HEK293 (cell line): ENCODE data around the gene DDX28.

Experiments
- CTCF ChIA-PET: fragments of 350-600 bp; formaldehyde crosslinking; extraction: SDS; loops from one replicate; lab custom pipeline; 2021; ENCODE audit warnings: antibody characterized with exemption; lab: Yijun Ruan, JAX
- POLR2A ChIA-PET: fragments of 300-600 bp; formaldehyde crosslinking; extraction: SDS; loops from one replicate; lab custom pipeline; 2020; ENCODE audit warnings: antibody characterized with exemption, inconsistent platforms; lab: Yijun Ruan, JAX
- H3K27ac ChIP-seq: fragments of 200-500 bp; sonication (Bioruptor generic); 2 replicates; pipeline ENCODE4 v1.5.1; 2014; ENCODE audit warnings: low read depth, low read length, control low read depth, inconsistent platforms; ENCODE audit errors: extremely low read depth
- H3K36me3 ChIP-seq, 2 experiments: fragments of 200-500 bp in 1 of 2; sonication (Bioruptor generic) in 1 of 2; 1 replicate in 1 of 2; 2 replicates in 1 of 2; pipeline ENCODE4 v1.5.1; 2014 to 2017; ENCODE audit warnings: inconsistent platforms in 2 of 2, low read length in 2 of 2; ENCODE audit not compliant: control insufficient read depth in 2 of 2, insufficient read depth in 1 of 2
- H3K4me1 ChIP-seq: fragments of 200-500 bp; sonication (Bioruptor generic); 2 replicates; pipeline ENCODE4 v1.5.1; 2014; ENCODE audit warnings: mild to moderate bottlenecking, low read length, inconsistent platforms; ENCODE audit not compliant: control insufficient read depth, insufficient read depth
- H3K4me3 ChIP-seq: 2 replicates; pipeline ENCODE4 v1.5.1; 2011; ENCODE audit warnings: low read depth, mild to moderate bottlenecking, control low read depth, low read length, moderate library complexity
- H3K9me3 ChIP-seq: fragments of 200-500 bp; sonication (Bioruptor generic); 2 replicates; pipeline ENCODE4 v1.5.1; 2014; ENCODE audit warnings: low read depth, low read length, inconsistent platforms; ENCODE audit not compliant: control insufficient read depth, insufficient read depth
- GLIS2 ChIP-seq: fragments of 450-650 bp; formaldehyde crosslinking; IDR thresholded peaks from 2 replicates; pipeline ENCODE4 v1.5.1; 2016; ENCODE audit warnings: missing biosample characterization, missing genetic modification characterization
- KLF1 ChIP-seq: fragments of 450-650 bp; formaldehyde crosslinking; IDR thresholded peaks from 2 replicates; pipeline ENCODE4 v1.5.1; 2016; ENCODE audit warnings: missing biosample characterization, missing genetic modification characterization
- MZF1 ChIP-seq: fragments of 450-650 bp; formaldehyde crosslinking; IDR thresholded peaks from 2 replicates; pipeline ENCODE4 v1.5.1; 2017; ENCODE audit warnings: missing biosample characterization, missing genetic modification characterization, borderline replicate concordance
- OSR2 ChIP-seq: fragments of 450-650 bp; formaldehyde crosslinking; IDR thresholded peaks from 2 replicates; pipeline ENCODE4 v1.5.1; 2016; ENCODE audit warnings: missing biosample characterization, missing genetic modification characterization
- TRIM28 ChIP-seq: IDR thresholded peaks from 2 replicates; pipeline ENCODE4 v1.6.1; 2011; ENCODE audit warnings: low read length, control low read depth, borderline replicate concordance
- ZBTB1 ChIP-seq: fragments of 450-650 bp; formaldehyde crosslinking; IDR thresholded peaks from 2 replicates; pipeline ENCODE4 v1.5.1; 2016; ENCODE audit warnings: missing biosample characterization, missing genetic modification characterization
- ZBTB17 ChIP-seq: fragments of 450-650 bp; formaldehyde crosslinking; IDR thresholded peaks from 2 replicates; pipeline ENCODE4 v1.5.1; 2016; ENCODE audit warnings: missing biosample characterization, missing genetic modification characterization
- ZBTB20 ChIP-seq: fragments of 450-650 bp; formaldehyde crosslinking; IDR thresholded peaks from 2 replicates; pipeline ENCODE4 v1.5.1; 2016; ENCODE audit warnings: missing biosample characterization, missing genetic modification characterization
- ZEB2 ChIP-seq: fragments of 450-650 bp; formaldehyde crosslinking; IDR thresholded peaks from 2 replicates; pipeline ENCODE4 v1.5.1; 2016; ENCODE audit warnings: missing biosample characterization, missing genetic modification characterization
- ZIC2 ChIP-seq: fragments of 450-650 bp; formaldehyde crosslinking; IDR thresholded peaks from 2 replicates; pipeline ENCODE4 v1.5.1; 2016; ENCODE audit warnings: missing biosample characterization, missing genetic modification characterization
- ZNF2 ChIP-seq: fragments of 450-650 bp; formaldehyde crosslinking; IDR thresholded peaks from 2 replicates; pipeline ENCODE4 v1.5.1; 2016; ENCODE audit warnings: missing biosample characterization, missing genetic modification characterization
- ZNF221 ChIP-seq: fragments of 450-650 bp; formaldehyde crosslinking; IDR thresholded peaks from 2 replicates; pipeline ENCODE4 v1.5.1; 2017; ENCODE audit warnings: missing biosample characterization, missing genetic modification characterization, borderline replicate concordance
- ZNF248 ChIP-seq: fragments of 450-650 bp; formaldehyde crosslinking; IDR thresholded peaks from 2 replicates; pipeline ENCODE4 v1.5.1; 2017; ENCODE audit warnings: missing biosample characterization, missing genetic modification characterization
- ZNF335 ChIP-seq: fragments of 450-650 bp; formaldehyde crosslinking; conservative IDR thresholded peaks from 2 replicates; pipeline ENCODE4 v1.5.1; 2016; ENCODE audit warnings: missing biosample characterization, missing genetic modification characterization
- ZNF404 ChIP-seq: fragments of 450-650 bp; formaldehyde crosslinking; IDR thresholded peaks from 2 replicates; pipeline ENCODE4 v1.5.1; 2017; ENCODE audit warnings: missing biosample characterization, missing genetic modification characterization
- ZNF529 ChIP-seq: fragments of 450-650 bp; formaldehyde crosslinking; IDR thresholded peaks from 2 replicates; pipeline ENCODE4 v1.5.1; 2017; ENCODE audit warnings: missing genetic modification characterization, missing biosample characterization; ENCODE audit not compliant: insufficient replicate concordance
- ZNF544 ChIP-seq: fragments of 450-650 bp; formaldehyde crosslinking; IDR thresholded peaks from 2 replicates; pipeline ENCODE4 v1.5.0; 2017; ENCODE audit warnings: missing biosample characterization, missing genetic modification characterization
- ZNF624 ChIP-seq: fragments of 450-650 bp; formaldehyde crosslinking; IDR thresholded peaks from 2 replicates; pipeline ENCODE4 v1.5.1; 2017; ENCODE audit warnings: missing biosample characterization, missing genetic modification characterization
- ZNF654 ChIP-seq: fragments of 450-650 bp; formaldehyde crosslinking; IDR thresholded peaks from 2 replicates; pipeline ENCODE4 v1.5.1; 2016; ENCODE audit warnings: low read depth, missing biosample characterization, missing genetic modification characterization
- ZNF658 ChIP-seq: fragments of 450-650 bp; formaldehyde crosslinking; IDR thresholded peaks from 2 replicates; pipeline ENCODE4; 2016; ENCODE audit warnings: missing biosample characterization, missing genetic modification characterization
- ZNF791 ChIP-seq: fragments of 450-650 bp; formaldehyde crosslinking; IDR thresholded peaks from 2 replicates; pipeline ENCODE4 v1.5.1; 2016; ENCODE audit warnings: missing biosample characterization, missing genetic modification characterization
- TF ChIP-seq, protein P1 (sequence below): fragments of 450-650 bp; formaldehyde crosslinking; IDR thresholded peaks from 2 replicates; pipeline ENCODE4 v1.5.1; 2016; ENCODE audit warnings: missing biosample characterization, missing genetic modification characterization
- TF ChIP-seq, protein P2 (sequence below): fragments of 450-650 bp; formaldehyde crosslinking; IDR thresholded peaks from 2 replicates; pipeline ENCODE4 v1.5.1; 2016; ENCODE audit warnings: missing biosample characterization, missing genetic modification characterization
- TF ChIP-seq, protein P3 (sequence below): fragments of 450-650 bp; formaldehyde crosslinking; IDR thresholded peaks from 2 replicates; pipeline ENCODE4 v1.5.1; 2017; ENCODE audit warnings: missing biosample characterization, missing genetic modification characterization
- TF ChIP-seq, protein P4 (sequence below): fragments of 450-650 bp; formaldehyde crosslinking; IDR thresholded peaks from 2 replicates; pipeline ENCODE4 v1.5.1; 2016; ENCODE audit warnings: missing biosample characterization, missing genetic modification characterization
- TF ChIP-seq, protein P5 (sequence below): fragments of 450-650 bp; formaldehyde crosslinking; IDR thresholded peaks from 2 replicates; pipeline ENCODE4 v1.5.1; 2016; ENCODE audit warnings: missing biosample characterization, missing genetic modification characterization

Gene DDX28

DNA sequence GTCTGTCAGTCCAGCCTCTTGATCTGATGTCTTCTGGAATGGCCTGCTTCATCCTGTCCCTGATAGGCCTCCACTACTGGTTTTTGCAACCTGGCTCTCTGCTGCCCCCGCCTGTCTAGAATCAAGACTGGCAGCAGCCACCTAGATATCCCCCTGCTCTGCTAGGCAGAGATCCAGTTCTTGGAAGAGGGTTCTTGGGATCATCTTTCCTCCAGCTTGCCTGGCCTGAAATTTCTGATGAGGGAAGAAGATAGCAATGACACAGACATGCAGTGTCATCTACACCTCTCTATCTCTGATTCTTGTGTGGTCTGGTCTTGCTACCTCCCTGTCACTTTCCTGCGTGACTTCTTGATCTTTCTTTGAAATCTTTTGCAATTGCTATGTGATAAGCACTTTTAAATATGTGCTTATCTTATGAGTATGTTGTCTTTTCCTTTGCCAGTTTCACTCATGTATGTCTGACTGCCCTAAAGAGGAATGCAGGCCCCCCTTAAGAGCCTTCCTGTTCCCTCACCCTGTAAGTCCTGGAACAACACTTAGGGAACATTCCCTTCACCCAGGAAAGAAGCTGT lies 41.8 kb upstream of the DDX28 start:
- Histone ChIP-seq H3K36me3 (peaks cover 0 to 73% of the 10 kb centered on the region in 2 experiments; a peak in 2 of 3 replicates), H3K4me1 (peaks cover 5% of the 10 kb centered on the region; the same call in 1 of the 2 replicates), H3K4me3 (no peak overlapping the region), H3K9me3 (no peaks in the 10 kb centered on the region), H3K27ac (no peak overlapping the region)
- POLR2A ChIA-PET: no interaction called here
- CTCF ChIA-PET: interaction anchor here (0.5 to 1.9 kb wide), 20 partner anchors 9 to 553 kb away, joined by 3 to 8 read pairs (median 4); partner anchors contain the start of genes DDX28 and DUS2
- TF ChIP-seq GLIS2 (no peak), KLF1 (tag by site-specific recombination) (no peak), ZNF654 (tag by site-specific recombination) (peak; percentile 72), ZNF221 (tag by site-specific recombination) (no peak), ZNF335 (0 out of 2 replicates have a peak, but pooled peaks have one; percentile 19), ZNF2 (tag by site-specific recombination) (no peak), ZNF658 (no peak), ZIC2 (tag by site-specific recombination) (no peak), ZBTB1 (tag by site-specific recombination) (no peak), ZNF624 (tag by site-specific recombination) (no peak), ZBTB17 (tag by site-specific recombination) (peak; percentile 66), OSR2 (tag by site-specific recombination) (no peak), TRIM28 (no peak), ZEB2 (tag by site-specific recombination) (no peak)
- TF ChIP-seq, protein P1, sequence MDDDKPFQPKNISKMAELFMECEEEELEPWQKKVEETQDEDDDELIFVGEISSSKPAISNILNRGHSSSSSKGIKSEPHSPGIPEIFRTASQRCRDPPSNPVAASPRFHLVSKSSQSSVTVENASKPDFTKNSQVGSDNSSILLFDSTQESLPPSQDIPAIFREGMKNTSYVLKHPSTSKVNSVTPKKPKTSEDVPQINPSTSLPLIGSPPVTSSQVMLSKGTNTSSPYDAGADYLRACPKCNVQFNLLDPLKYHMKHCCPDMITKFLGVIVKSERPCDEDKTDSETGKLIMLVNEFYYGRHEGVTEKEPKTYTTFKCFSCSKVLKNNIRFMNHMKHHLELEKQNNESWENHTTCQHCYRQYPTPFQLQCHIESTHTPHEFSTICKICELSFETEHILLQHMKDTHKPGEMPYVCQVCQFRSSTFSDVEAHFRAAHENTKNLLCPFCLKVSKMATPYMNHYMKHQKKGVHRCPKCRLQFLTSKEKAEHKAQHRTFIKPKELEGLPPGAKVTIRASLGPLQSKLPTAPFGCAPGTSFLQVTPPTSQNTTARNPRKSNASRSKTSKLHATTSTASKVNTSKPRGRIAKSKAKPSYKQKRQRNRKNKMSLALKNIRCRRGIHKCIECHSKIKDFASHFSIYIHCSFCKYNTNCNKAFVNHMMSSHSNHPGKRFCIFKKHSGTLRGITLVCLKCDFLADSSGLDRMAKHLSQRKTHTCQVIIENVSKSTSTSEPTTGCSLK (tag by site-specific recombination): no peak
- TF ChIP-seq, protein P2, sequence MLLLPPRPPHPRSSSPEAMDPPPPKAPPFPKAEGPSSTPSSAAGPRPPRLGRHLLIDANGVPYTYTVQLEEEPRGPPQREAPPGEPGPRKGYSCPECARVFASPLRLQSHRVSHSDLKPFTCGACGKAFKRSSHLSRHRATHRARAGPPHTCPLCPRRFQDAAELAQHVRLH (tag by site-specific recombination): no peak
- TF ChIP-seq, protein P3, sequence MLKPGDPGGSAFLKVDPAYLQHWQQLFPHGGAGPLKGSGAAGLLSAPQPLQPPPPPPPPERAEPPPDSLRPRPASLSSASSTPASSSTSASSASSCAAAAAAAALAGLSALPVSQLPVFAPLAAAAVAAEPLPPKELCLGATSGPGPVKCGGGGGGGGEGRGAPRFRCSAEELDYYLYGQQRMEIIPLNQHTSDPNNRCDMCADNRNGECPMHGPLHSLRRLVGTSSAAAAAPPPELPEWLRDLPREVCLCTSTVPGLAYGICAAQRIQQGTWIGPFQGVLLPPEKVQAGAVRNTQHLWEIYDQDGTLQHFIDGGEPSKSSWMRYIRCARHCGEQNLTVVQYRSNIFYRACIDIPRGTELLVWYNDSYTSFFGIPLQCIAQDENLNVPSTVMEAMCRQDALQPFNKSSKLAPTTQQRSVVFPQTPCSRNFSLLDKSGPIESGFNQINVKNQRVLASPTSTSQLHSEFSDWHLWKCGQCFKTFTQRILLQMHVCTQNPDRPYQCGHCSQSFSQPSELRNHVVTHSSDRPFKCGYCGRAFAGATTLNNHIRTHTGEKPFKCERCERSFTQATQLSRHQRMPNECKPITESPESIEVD (tag by site-specific recombination): no peak
- TF ChIP-seq, protein P4, sequence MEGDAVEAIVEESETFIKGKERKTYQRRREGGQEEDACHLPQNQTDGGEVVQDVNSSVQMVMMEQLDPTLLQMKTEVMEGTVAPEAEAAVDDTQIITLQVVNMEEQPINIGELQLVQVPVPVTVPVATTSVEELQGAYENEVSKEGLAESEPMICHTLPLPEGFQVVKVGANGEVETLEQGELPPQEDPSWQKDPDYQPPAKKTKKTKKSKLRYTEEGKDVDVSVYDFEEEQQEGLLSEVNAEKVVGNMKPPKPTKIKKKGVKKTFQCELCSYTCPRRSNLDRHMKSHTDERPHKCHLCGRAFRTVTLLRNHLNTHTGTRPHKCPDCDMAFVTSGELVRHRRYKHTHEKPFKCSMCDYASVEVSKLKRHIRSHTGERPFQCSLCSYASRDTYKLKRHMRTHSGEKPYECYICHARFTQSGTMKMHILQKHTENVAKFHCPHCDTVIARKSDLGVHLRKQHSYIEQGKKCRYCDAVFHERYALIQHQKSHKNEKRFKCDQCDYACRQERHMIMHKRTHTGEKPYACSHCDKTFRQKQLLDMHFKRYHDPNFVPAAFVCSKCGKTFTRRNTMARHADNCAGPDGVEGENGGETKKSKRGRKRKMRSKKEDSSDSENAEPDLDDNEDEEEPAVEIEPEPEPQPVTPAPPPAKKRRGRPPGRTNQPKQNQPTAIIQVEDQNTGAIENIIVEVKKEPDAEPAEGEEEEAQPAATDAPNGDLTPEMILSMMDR (tag by site-specific recombination): peak; percentile 64; the same call in 1 of the 2 replicates

DNA sequence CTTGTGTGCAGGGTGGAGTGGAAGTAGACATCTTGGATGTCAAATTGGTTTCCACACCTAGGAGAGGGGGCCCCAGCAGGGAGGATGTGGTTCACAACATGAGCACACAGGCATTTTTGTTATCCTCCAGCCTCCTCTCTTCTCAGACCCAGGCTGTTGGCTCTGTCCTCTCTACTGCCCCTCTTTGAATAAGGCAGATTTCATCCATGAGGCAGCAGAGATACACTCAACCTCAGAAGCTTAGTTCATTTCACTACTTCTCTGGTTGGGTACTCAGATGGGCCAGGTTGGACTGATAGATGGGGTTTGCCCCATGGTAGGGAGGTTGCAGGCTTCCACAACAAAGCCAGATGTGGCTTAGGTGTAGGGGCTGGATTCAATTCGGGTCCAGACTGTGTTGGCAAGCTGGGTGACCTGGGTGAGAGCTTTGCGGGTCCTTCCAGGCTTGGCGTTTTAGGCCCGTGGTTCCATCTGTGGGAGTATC lies 39.9 kb upstream of the DDX28 start:
- Histone ChIP-seq H3K27ac (no peak overlapping the region), H3K36me3 (peaks cover 0 to 73% of the 10 kb centered on the region in 2 experiments; a peak in 2 of 3 replicates), H3K4me1 (peaks cover under 1% of the 10 kb centered on the region; the same call in 1 of the 2 replicates), H3K4me3 (no peak overlapping the region), H3K9me3 (no peaks in the 10 kb centered on the region)
- CTCF ChIA-PET: interaction anchor here (0.6 to 1.9 kb wide), 8 partner anchors 9 to 246 kb away, joined by 3 to 7 read pairs (median 3); no protein-coding TSS in a partner anchor
- POLR2A ChIA-PET: interaction anchor here (0.6 kb wide), 1 partner anchor 39 kb away, joined by 5 read pairs; no protein-coding TSS in a partner anchor
- no peak for TF ChIP-seq KLF1 (tag by site-specific recombination)
- no peak for TF ChIP-seq ZNF544
- TF ChIP-seq MZF1 (tag by site-specific recombination): no peak
- TF ChIP-seq ZNF529 (tag by site-specific recombination): no peak
- TF ChIP-seq ZBTB1 (tag by site-specific recombination): no peak
- TF ChIP-seq ZBTB20 (tag by site-specific recombination): no peak
- TF ChIP-seq, protein P2 (tag by site-specific recombination): no peak
- TF ChIP-seq ZNF404: no peak
- TF ChIP-seq ZNF248 (tag by site-specific recombination): no peak
- TF ChIP-seq, protein P5, sequence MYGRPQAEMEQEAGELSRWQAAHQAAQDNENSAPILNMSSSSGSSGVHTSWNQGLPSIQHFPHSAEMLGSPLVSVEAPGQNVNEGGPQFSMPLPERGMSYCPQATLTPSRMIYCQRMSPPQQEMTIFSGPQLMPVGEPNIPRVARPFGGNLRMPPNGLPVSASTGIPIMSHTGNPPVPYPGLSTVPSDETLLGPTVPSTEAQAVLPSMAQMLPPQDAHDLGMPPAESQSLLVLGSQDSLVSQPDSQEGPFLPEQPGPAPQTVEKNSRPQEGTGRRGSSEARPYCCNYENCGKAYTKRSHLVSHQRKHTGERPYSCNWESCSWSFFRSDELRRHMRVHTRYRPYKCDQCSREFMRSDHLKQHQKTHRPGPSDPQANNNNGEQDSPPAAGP: no peak
- no peak for TF ChIP-seq ZNF791
